Measurements from ENCODE around the gene TOR1AIP2. TPM values are rescaled to one million over a fixed set of nuclear protein-coding genes. Genes with fewer than 3 reads are reported as not detected.
"Not testable (repeated sequence)": the region's sequence is repeated elsewhere in the genome, so short reads cannot be mapped to it uniquely, and the experiment has no call there.

TOR1AIP2 gene
- total RNA-seq, 5 donors from 2014 or later (not counting 1 experiment from before 2014, with no cell fraction given): 39.6 to 65.9 (median 42.9) TPM

DNA sequence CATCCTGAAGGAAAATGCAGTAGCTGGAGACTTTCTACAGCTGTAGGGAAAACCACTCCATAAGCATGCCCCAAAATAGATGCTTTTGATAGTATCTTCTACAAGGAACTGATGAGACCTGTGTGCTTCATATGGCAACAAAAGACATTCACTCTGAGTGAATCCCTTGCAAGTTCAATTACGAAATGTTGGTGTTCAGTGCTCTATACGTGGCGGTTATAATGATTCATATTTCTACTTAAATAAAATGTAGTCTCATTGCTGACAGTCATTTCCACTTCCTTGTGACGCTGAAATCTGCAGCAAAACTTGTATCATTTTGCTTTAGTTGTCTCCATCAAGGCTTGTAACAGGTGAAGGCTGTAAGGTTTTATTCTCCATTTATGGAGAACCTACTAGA lies 20.6 kb downstream of the TOR1AIP2 start:
- no peak for DNase-seq
- Histone ChIP-seq H3K27ac (ENCODE audit: low read length) (no peak overlapping the region), H3K4me3 (ENCODE audit: control insufficient read depth in 1 of 2, extremely low read depth in 1 of 2, low read length in 1 of 2) (no peak overlapping the region), H3K36me3 (ENCODE audit: control insufficient read depth in 2 of 2, extremely low read depth in 1 of 2, insufficient read depth in 1 of 2, low read length in 1 of 2) (peaks cover 0 to 20% of the 10 kb centered on the region in 2 donors), H3K27me3 (replicated peaks in 1 of 2; ENCODE audit: control insufficient read depth in 2 of 2, extremely low read depth in 1 of 2, insufficient read depth in 2 of 2, low read length in 1 of 2) (no peaks in the 10 kb centered on the region), H3K4me1 (ENCODE audit: control insufficient read depth in 1 of 2, extremely low read depth in 1 of 2, insufficient read depth in 2 of 2, low read length in 2 of 2) (no peaks in the 10 kb centered on the region), H3K9me3 (no peaks in the 10 kb centered on the region)
- Mint-ChIP-seq H3K27ac (no peak overlapping the region), H3K36me3 (peaks cover 47% of the 10 kb centered on the region), H3K27me3 (no peaks in the 10 kb centered on the region), H3K9me3 (no peaks in the 10 kb centered on the region), H3K4me3 (no peak overlapping the region), H3K4me1 (peaks cover 2 to 5% (median 2%) of the 10 kb centered on the region in 3 donors)
- WGBS (ENCODE audit: insufficient coverage): no CpG with 5 or more reads among the region's 4 CpGs
- CTCF ChIA-PET: no interaction called here
- POLR2A ChIA-PET: no interaction called here
- no peak for ATAC-seq (replicated peaks in 1 of 4)

GRCh38 chr1:179856296-179856695 lies 21.3 kb downstream of the TOR1AIP2 start:
- H3K4me1 Mint-ChIP-seq: peaks cover 2 to 5% (median 2%) of the 10 kb centered on the region in 3 donors
- no peak for DNase-seq
- H3K4me3 Mint-ChIP-seq: no peak overlapping the region
- no peak for ATAC-seq (replicated peaks in 1 of 4)
- no peak overlapping the region for H3K27ac ChIP-seq (ENCODE audit: low read length)
- no CpG with 5 or more reads among the region's 2 CpGs for WGBS (ENCODE audit: insufficient coverage)
- POLR2A ChIA-PET: interaction anchor here in 1 of 2 donors (0.7 kb wide), 1 partner anchor 13 kb away, joined by 3 read pairs; no protein-coding TSS in a partner anchor
- no peak overlapping the region for H3K27ac Mint-ChIP-seq
- H3K27me3 Mint-ChIP-seq: no peaks in the 10 kb centered on the region
- peaks cover 0 to 25% of the 10 kb centered on the region in 2 donors for H3K36me3 ChIP-seq (ENCODE audit: control insufficient read depth in 2 of 2, extremely low read depth in 1 of 2, insufficient read depth in 1 of 2, low read length in 1 of 2)
- CTCF ChIA-PET: no interaction called here
- H3K36me3 Mint-ChIP-seq: peaks cover 53% of the 10 kb centered on the region
- H3K4me1 ChIP-seq (ENCODE audit: control insufficient read depth in 1 of 2, extremely low read depth in 1 of 2, insufficient read depth in 2 of 2, low read length in 2 of 2): no peaks in the 10 kb centered on the region
- H3K9me3 ChIP-seq: no peaks in the 10 kb centered on the region
- no peak overlapping the region for H3K4me3 ChIP-seq (ENCODE audit: control insufficient read depth in 1 of 2, extremely low read depth in 1 of 2, low read length in 1 of 2)
- no peaks in the 10 kb centered on the region for H3K9me3 Mint-ChIP-seq
- H3K27me3 ChIP-seq (replicated peaks in 1 of 2; ENCODE audit: control insufficient read depth in 2 of 2, extremely low read depth in 1 of 2, insufficient read depth in 2 of 2, low read length in 1 of 2): no peaks in the 10 kb centered on the region

- H3K4me3 Mint-ChIP-seq; H3K4me3 ChIP-seq (ENCODE audit: control insufficient read depth in 1 of 2, extremely low read depth in 1 of 2, low read length in 1 of 2); H3K27ac Mint-ChIP-seq; DNase-seq; H3K27me3 ChIP-seq (replicated peaks in 1 of 2; ENCODE audit: control insufficient read depth in 2 of 2, extremely low read depth in 1 of 2, insufficient read depth in 2 of 2, low read length in 1 of 2); H3K4me1 ChIP-seq (ENCODE audit: control insufficient read depth in 1 of 2, extremely low read depth in 1 of 2, insufficient read depth in 2 of 2, low read length in 2 of 2); H3K9me3 Mint-ChIP-seq; H3K9me3 ChIP-seq; H3K27me3 Mint-ChIP-seq; CTCF ChIA-PET; ATAC-seq (replicated peaks in 1 of 4); H3K27ac ChIP-seq (ENCODE audit: low read length); H3K4me1 Mint-ChIP-seq: not testable (repeated sequence)
- H3K36me3 Mint-ChIP-seq: peaks cover 54% of the 10 kb centered on the region
- peaks cover 0 to 29% of the 10 kb centered on the region in 2 donors for H3K36me3 ChIP-seq (ENCODE audit: control insufficient read depth in 2 of 2, extremely low read depth in 1 of 2, insufficient read depth in 1 of 2, low read length in 1 of 2)
- POLR2A ChIA-PET: interaction anchor here in 1 of 2 donors (0.7 kb wide), 1 partner anchor 47 kb away, joined by 3 read pairs; no protein-coding TSS in a partner anchor
- 100% methylated on average over 1 of the region's 4 CpGs for WGBS (ENCODE audit: insufficient coverage)
These were observed 21.8 kb downstream of the TOR1AIP2 start for GRCh38 chr1:179855831-179856230.

DNA sequence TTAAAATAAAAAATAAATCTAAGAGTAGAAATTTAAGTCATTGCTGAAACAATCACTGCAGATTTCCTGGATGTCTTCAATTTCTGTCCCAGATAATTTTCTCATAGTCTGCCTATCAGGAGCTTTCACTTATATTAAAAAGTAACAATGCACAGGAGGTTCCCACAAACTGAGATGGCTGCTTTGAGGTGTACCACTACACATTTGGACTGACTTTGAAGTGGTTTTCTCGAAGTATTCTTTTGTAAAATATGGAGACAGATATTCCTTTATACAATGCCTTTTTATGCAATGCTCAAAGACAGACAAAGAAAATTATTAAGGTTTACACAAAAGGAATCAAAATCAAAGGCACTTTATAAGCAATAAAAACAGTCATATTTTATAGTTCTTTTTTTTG lies 24.5 kb downstream of the TOR1AIP2 start:
- H3K9me3 Mint-ChIP-seq: no peaks in the 10 kb centered on the region
- ChIA-PET CTCF (interaction anchor here (0.6 to 1.9 kb wide), 5 partner anchors 11 to 606 kb away, joined by 3 to 7 read pairs (median 5); no protein-coding TSS in a partner anchor), POLR2A (interaction anchor here in 1 of 2 donors (0.7 kb wide), 1 partner anchor 207 kb away, joined by 4 read pairs; no protein-coding TSS in a partner anchor)
- no peak overlapping the region for H3K4me3 Mint-ChIP-seq
- DNase-seq (no peak), ATAC-seq (replicated peaks in 1 of 4) (no peak)
- Histone ChIP-seq H3K4me3 (ENCODE audit: control insufficient read depth in 1 of 2, extremely low read depth in 1 of 2, low read length in 1 of 2) (no peak overlapping the region), H3K9me3 (no peaks in the 10 kb centered on the region), H3K27ac (ENCODE audit: low read length) (no peak overlapping the region), H3K27me3 (replicated peaks in 1 of 2; ENCODE audit: control insufficient read depth in 2 of 2, extremely low read depth in 1 of 2, insufficient read depth in 2 of 2, low read length in 1 of 2) (no peaks in the 10 kb centered on the region), H3K36me3 (ENCODE audit: control insufficient read depth in 2 of 2, extremely low read depth in 1 of 2, insufficient read depth in 1 of 2, low read length in 1 of 2) (peaks cover 3 to 53% of the 10 kb centered on the region in 2 donors), H3K4me1 (ENCODE audit: control insufficient read depth in 1 of 2, extremely low read depth in 1 of 2, insufficient read depth in 2 of 2, low read length in 2 of 2) (no peaks in the 10 kb centered on the region)
- no peak overlapping the region for H3K27ac Mint-ChIP-seq
- no CpG with 5 or more reads among the region's 1 CpG for WGBS (ENCODE audit: insufficient coverage)
- H3K4me1 Mint-ChIP-seq: peaks cover 2 to 5% (median 2%) of the 10 kb centered on the region in 3 donors
- peaks cover 59% of the 10 kb centered on the region for H3K36me3 Mint-ChIP-seq
- no peaks in the 10 kb centered on the region for H3K27me3 Mint-ChIP-seq

- Mint-ChIP-seq H3K27ac (peak overlapping the region in 1 of 2 donors; percentile 35), H3K4me1 (peaks cover 2 to 5% (median 2%) of the 10 kb centered on the region in 3 donors), H3K4me3 (no peak overlapping the region), H3K27me3 (no peaks in the 10 kb centered on the region), H3K9me3 (no peaks in the 10 kb centered on the region), H3K36me3 (peaks cover 58% of the 10 kb centered on the region)
- DNase-seq (no peak), ATAC-seq (replicated peaks in 1 of 4) (no peak)
- Histone ChIP-seq H3K4me1 (ENCODE audit: control insufficient read depth in 1 of 2, extremely low read depth in 1 of 2, insufficient read depth in 2 of 2, low read length in 2 of 2) (no peaks in the 10 kb centered on the region), H3K27ac (ENCODE audit: low read length) (no peak overlapping the region), H3K4me3 (ENCODE audit: control insufficient read depth in 1 of 2, extremely low read depth in 1 of 2, low read length in 1 of 2) (no peak overlapping the region), H3K9me3 (no peaks in the 10 kb centered on the region), H3K27me3 (replicated peaks in 1 of 2; ENCODE audit: control insufficient read depth in 2 of 2, extremely low read depth in 1 of 2, insufficient read depth in 2 of 2, low read length in 1 of 2) (no peaks in the 10 kb centered on the region), H3K36me3 (ENCODE audit: control insufficient read depth in 2 of 2, extremely low read depth in 1 of 2, insufficient read depth in 1 of 2, low read length in 1 of 2) (peaks cover 5 to 54% of the 10 kb centered on the region in 2 donors)
- ChIA-PET POLR2A (no interaction called here), CTCF (no interaction called here)
- no CpG with 5 or more reads among the region's 3 CpGs for WGBS (ENCODE audit: insufficient coverage)
These were observed 29.4 kb downstream of the TOR1AIP2 start for GRCh38 chr1:179848233-179848632.

- no peaks in the 10 kb centered on the region for H3K27me3 Mint-ChIP-seq
- CTCF ChIA-PET: interaction anchor here in 1 of 2 donors (1.3 kb wide), 1 partner anchor 30 kb away, joined by 3 read pairs; no protein-coding TSS in a partner anchor
These were observed 37.5 kb downstream of the TOR1AIP2 start for GRCh38 chr1:179840107-179840506.

More at GRCh38 chr1:179840107-179840506, 37.5 kb downstream of the TOR1AIP2 start:
- no peaks in the 10 kb centered on the region for H3K4me1 Mint-ChIP-seq
- DNase-seq (no peak), ATAC-seq (replicated peaks in 1 of 4) (no peak)
- Histone ChIP-seq H3K4me3 (ENCODE audit: control insufficient read depth in 1 of 2, extremely low read depth in 1 of 2, low read length in 1 of 2) (no peak overlapping the region), H3K27ac (ENCODE audit: low read length) (no peak overlapping the region), H3K4me1 (ENCODE audit: control insufficient read depth in 1 of 2, extremely low read depth in 1 of 2, insufficient read depth in 2 of 2, low read length in 2 of 2) (no peaks in the 10 kb centered on the region), H3K9me3 (no peaks in the 10 kb centered on the region), H3K27me3 (replicated peaks in 1 of 2; ENCODE audit: control insufficient read depth in 2 of 2, extremely low read depth in 1 of 2, insufficient read depth in 2 of 2, low read length in 1 of 2) (no peaks in the 10 kb centered on the region), H3K36me3 (ENCODE audit: control insufficient read depth in 2 of 2, extremely low read depth in 1 of 2, insufficient read depth in 1 of 2, low read length in 1 of 2) (peaks cover 2 to 3% of the 10 kb centered on the region in 2 donors)
- POLR2A ChIA-PET: interaction anchor here in 1 of 2 donors (0.5 kb wide), 1 partner anchor 24 kb away, joined by 4 read pairs; no protein-coding TSS in a partner anchor
- no peak overlapping the region for H3K4me3 Mint-ChIP-seq
- no peak overlapping the region for H3K27ac Mint-ChIP-seq
- no peaks in the 10 kb centered on the region for H3K9me3 Mint-ChIP-seq
- peaks cover 27% of the 10 kb centered on the region for H3K36me3 Mint-ChIP-seq
- 100% methylated on average over 3 of the region's 3 CpGs for WGBS (ENCODE audit: insufficient coverage)
